SK-N-SH (cell line): Measurements from ENCODE around the gene IMPDH2. TPM values are rescaled to one million over a fixed set of nuclear protein-coding genes. Genes with fewer than 3 reads are reported as not detected.
A peak's percentile ranks its signal among the peaks of the same experiment; 100 is the strongest.

Source experiments
- CTCF ChIA-PET: fragments of 300-600, 350-600 bp; formaldehyde crosslinking; extraction: SDS; loops from one replicate; lab custom pipeline; 2021; lab: Yijun Ruan, JAX
- POLR2A ChIA-PET: fragments of 350-600 bp; sonication (Branson Sonifier 250); formaldehyde crosslinking; extraction: SDS; loops from one replicate; lab custom pipeline; 2020; ENCODE audit warnings: antibody characterized with exemption, inconsistent platforms; lab: Yijun Ruan, JAX
- DNase-seq: peaks from one replicate; pipeline ENCODE4 v3.0.0; 2012
- H2AFZ ChIP-seq: fragments of 200-600 bp; sonication (generic); 2 replicates; pipeline ENCODE4 v1.8.1; 2016; ENCODE audit warnings: antibody characterized with exemption, mild to moderate bottlenecking, low read depth
- H3F3A ChIP-seq: fragments of 200-600 bp; sonication (generic); replicated peaks from 2 replicates; pipeline ENCODE3; 2016; ENCODE audit warnings: antibody characterized with exemption, mild to moderate bottlenecking; ENCODE audit not compliant: insufficient read depth
- H3K27ac ChIP-seq, 2 experiments: fragments of 200-500 bp in 1 of 2; fragments of 200-600 bp in 1 of 2; sonication (Bioruptor generic) in 1 of 2; sonication (generic), shearing (Covaris generic) in 1 of 2; 2 replicates each; pipeline versions ENCODE4 v1.5.1 to v1.6.1; 2014 to 2016; ENCODE audit warnings: low read depth in 2 of 2, inconsistent platforms in 1 of 2, low read length in 1 of 2, mild to moderate bottlenecking in 1 of 2, mixed read lengths in 1 of 2
- H3K27me3 ChIP-seq: fragments of 200-600 bp; sonication (generic), shearing (Covaris generic); 2 replicates; pipeline ENCODE4 v1.6.1; 2016; ENCODE audit warnings: mixed run types; ENCODE audit not compliant: insufficient read depth
- H3K36me3 ChIP-seq, 2 experiments: fragments of 200-500 bp in 1 of 2; fragments of 200-600 bp in 1 of 2; sonication (Bioruptor generic) in 1 of 2; sonication (generic) in 1 of 2; replicated peaks in 1 of 2; 2 replicates each; pipeline versions ENCODE3 to v1.5.1; 2014 to 2016; ENCODE audit warnings: low read length in 1 of 2, mild to moderate bottlenecking in 1 of 2; ENCODE audit not compliant: insufficient read depth in 2 of 2, control insufficient read depth in 1 of 2
- H3K4me1 ChIP-seq, 2 experiments: fragments of 200-500 bp in 1 of 2; fragments of 200-600 bp in 1 of 2; sonication (Bioruptor generic) in 1 of 2; sonication (generic), shearing (Covaris generic) in 1 of 2; 2 replicates each; pipeline versions ENCODE4 v1.5.1 to v1.6.1; 2014 to 2016; ENCODE audit warnings: low read depth in 1 of 2, low read length in 1 of 2, mixed run types in 1 of 2; ENCODE audit not compliant: insufficient read depth in 2 of 2, control insufficient read depth in 1 of 2
- H3K4me2 ChIP-seq: fragments of 200-600 bp; sonication (generic), shearing (Covaris generic); 2 replicates; pipeline ENCODE4 v1.6.1; 2017; ENCODE audit warnings: mixed run types
- H3K4me3 ChIP-seq, 2 experiments: fragments of 200-500 bp in 1 of 2; fragments of 200-600 bp in 1 of 2; sonication (Bioruptor generic) in 1 of 2; sonication (generic), shearing (Covaris generic) in 1 of 2; 2 replicates each; pipeline versions ENCODE4 v1.5.1 to v1.8.1; 2014 to 2016; ENCODE audit warnings: low read depth in 2 of 2, inconsistent platforms in 1 of 2, low read length in 1 of 2, mild to moderate bottlenecking in 1 of 2, mixed read lengths in 1 of 2, moderate library complexity in 1 of 2
- H3K79me2 ChIP-seq: fragments of 200-600 bp; sonication (generic); 2 replicates; pipeline ENCODE4 v1.8.1; 2017; ENCODE audit warnings: mild to moderate bottlenecking; ENCODE audit not compliant: insufficient read depth
- H3K9ac ChIP-seq: fragments of 200-600 bp; sonication (generic); 2 replicates; pipeline ENCODE4 v1.6.1; 2017; ENCODE audit warnings: mixed run types
- H3K9me2 ChIP-seq: fragments of 200-600 bp; sonication (generic); 2 replicates; pipeline ENCODE4 v1.6.1; 2017; ENCODE audit warnings: mixed run types
- H3K9me3 ChIP-seq: fragments of 200-600 bp; sonication (generic); 2 replicates; pipeline ENCODE4 v1.6.1; 2017; ENCODE audit warnings: mixed run types, mild to moderate bottlenecking, moderate library complexity
- H4K20me1 ChIP-seq: fragments of 200-600 bp; sonication (generic); 2 replicates; pipeline ENCODE4 v1.6.1; 2017; ENCODE audit warnings: mild to moderate bottlenecking, mixed run types; ENCODE audit not compliant: insufficient read depth
- ELF1 ChIP-seq: IDR thresholded peaks from 2 replicates; pipeline ENCODE4 v1.4.0; 2012
- EP300 ChIP-seq, 2 experiments: IDR thresholded peaks; 2 replicates each; pipeline versions ENCODE4 v1.4.0 to v1.6.1; 2012; ENCODE audit warnings: borderline replicate concordance in 1 of 2, low read depth in 1 of 2, low read length in 1 of 2
- FOXJ3 ChIP-seq: sonication (generic); formaldehyde crosslinking; IDR thresholded peaks from 2 replicates; pipeline ENCODE4 v1.5.1; 2020; ENCODE audit warnings: mild to moderate bottlenecking, missing genetic modification reagents
- FOXM1 ChIP-seq: IDR thresholded peaks from 2 replicates; pipeline ENCODE4 v1.4.0; 2012; ENCODE audit warnings: low read depth, mild to moderate bottlenecking
- GABPA ChIP-seq: IDR thresholded peaks from 2 replicates; pipeline ENCODE4 v1.4.0; 2012; ENCODE audit warnings: low read depth, mild to moderate bottlenecking
- JUND ChIP-seq: IDR thresholded peaks from 2 replicates; pipeline ENCODE4 v1.4.0; 2012
- MAX ChIP-seq: IDR thresholded peaks from 2 replicates; pipeline ENCODE4 v1.4.0; 2012; ENCODE audit warnings: low read depth
- MEF2A ChIP-seq: IDR thresholded peaks from 2 replicates; pipeline ENCODE4 v1.4.0; 2012; ENCODE audit warnings: low read depth, borderline replicate concordance
- MXI1 ChIP-seq: IDR thresholded peaks from 2 replicates; pipeline ENCODE4 v1.6.1; 2012; ENCODE audit warnings: mild to moderate bottlenecking, low read depth, low read length, improper control_type of control experiment
- RCOR1 ChIP-seq: fragments of 150-350 bp; IDR thresholded peaks from 2 replicates; pipeline ENCODE4 v1.6.1; 2017; ENCODE audit warnings: antibody characterized with exemption, low read length
- REST ChIP-seq: IDR thresholded peaks from 2 replicates; pipeline ENCODE4 v1.6.1; 2012; ENCODE audit warnings: mild to moderate bottlenecking, low read depth, low read length, moderate library complexity
- ZBTB33 ChIP-seq: IDR thresholded peaks from 2 replicates; pipeline ENCODE4 v1.4.0; 2012; ENCODE audit warnings: low read depth, borderline replicate concordance
- WGBS: methylation state at CpG from one replicate; pipeline ENCODE4 v1.1.6; 2017; ENCODE audit warnings: low lambda C conversion rate; 5-methylcytosine and 5-hydroxymethylcytosine counted together
- polyA plus RNA-seq, 3 experiments: library from polyadenylated mRNA; depleted of rRNA; stranded (reverse); fragments of >200 nt; gene quantifications; 2 replicates each; pipeline ENCODE4 v1.2.3, GENCODE V29; 2012

IMPDH2 gene
- polyA plus RNA-seq, 1 of the 3 experiments (the other 2 are of a cell fraction): 305 TPM

GRCh38 chr3:49023775-49024174 is 5.4 kb downstream of the IMPDH2 start:
- peaks cover 10 to 40% of the 10 kb centered on the region in 2 experiments; a peak in 3 of 4 replicates for H3K4me1 ChIP-seq
- ChIA-PET CTCF (interaction anchor here (1.1 to 14.2 kb wide), 5 partner anchors 11 to 426 kb away, joined by 3 to 114 read pairs (median 14); partner anchors contain the start of genes P4HTM and WDR6), POLR2A (interaction anchor here (1.0 to 4.6 kb wide), 2 partner anchors 16 to 70 kb away, joined by 4 to 80 read pairs; partner anchors contain the start of genes QRICH1 and WDR6)
- no peak for DNase-seq
- no peaks in the 10 kb centered on the region for H4K20me1 ChIP-seq
- H2AFZ ChIP-seq: no peak overlapping the region
- H3F3A ChIP-seq: peaks cover 49% of the 10 kb centered on the region
- no peak for TF ChIP-seq FOXJ3 (CRISPR knock-in tag)
- no peak for TF ChIP-seq ELF1
- TF ChIP-seq REST: no peak
- 100% methylated on average over 4 of the region's 4 CpGs for WGBS
- H3K9me3 ChIP-seq: no peaks in the 10 kb centered on the region
- no peak overlapping the region for H3K9ac ChIP-seq
- H3K36me3 ChIP-seq: peaks cover 44 to 52% of the 10 kb centered on the region in 2 experiments
- H3K9me2 ChIP-seq: no peaks in the 10 kb centered on the region
- H3K27me3 ChIP-seq: no peaks in the 10 kb centered on the region
- H3K79me2 ChIP-seq: peaks cover 89% of the 10 kb centered on the region
- H3K4me2 ChIP-seq: no peak overlapping the region
- no peak overlapping the region for H3K4me3 ChIP-seq
- 0 out of 4 replicates have a peak overlapping the region, but pooled peaks of 1 of the 2 experiments have one; percentile 13 for H3K27ac ChIP-seq

GRCh38 chr3:49022688-49023171 is 6.5 kb downstream of the IMPDH2 start:
- H3K4me3 ChIP-seq: peak overlapping the region; percentile 87 to 94
- POLR2A ChIA-PET: interaction anchor here (0.6 to 4.6 kb wide), 5 partner anchors 15 to 428 kb away, joined by 3 to 80 read pairs (median 15); partner anchors contain the start of genes COL7A1, IP6K2, QRICH1 and WDR6
- no peaks in the 10 kb centered on the region for H3K27me3 ChIP-seq
- no peak for TF ChIP-seq ZBTB33
- TF ChIP-seq FOXM1: no peak
- TF ChIP-seq GABPA: no peak
- TF ChIP-seq ELF1: no peak
- TF ChIP-seq MXI1: no peak
- TF ChIP-seq MEF2A: no peak
- TF ChIP-seq EP300 (IDR thresholded peaks at IDR 0.05; ENCODE audit: borderline replicate concordance in 1 of 2, low read depth in 1 of 2, low read length in 1 of 2): no peak
- TF ChIP-seq RCOR1: no peak
- TF ChIP-seq MAX: no peak
- TF ChIP-seq JUND: no peak
- WGBS: 16% methylated on average over 12 of the region's 12 CpGs
- no peaks in the 10 kb centered on the region for H4K20me1 ChIP-seq
- H3K9ac ChIP-seq: peak overlapping the region; percentile 99
- no peaks in the 10 kb centered on the region for H3K9me2 ChIP-seq
- H3K79me2 ChIP-seq: peaks cover 85% of the 10 kb centered on the region
- H3K4me1 ChIP-seq: peaks cover 8 to 30% of the 10 kb centered on the region in 2 experiments; a peak in 2 of 4 replicates
- no peak overlapping the region for H2AFZ ChIP-seq
- peak; percentile 32 for DNase-seq
- CTCF ChIA-PET: interaction anchor here (1.2 to 14.2 kb wide), 13 partner anchors 9 to 427 kb away, joined by 3 to 114 read pairs (median 6); partner anchors contain the start of genes P4HTM, QRICH1, USP4 and WDR6
- peak overlapping the region; percentile 97 for H3K4me2 ChIP-seq
- H3K27ac ChIP-seq: peak overlapping the region; percentile 99
- no peaks in the 10 kb centered on the region for H3K9me3 ChIP-seq
- H3F3A ChIP-seq: peaks cover 44% of the 10 kb centered on the region
- H3K36me3 ChIP-seq: peaks cover 39 to 45% of the 10 kb centered on the region in 2 experiments
